ES-I3 (cell line): ENCODE data around the gene CNDP2.

Source experiments
- H3K36me3 ChIP-seq: 2 replicates; pipeline ENCODE4 v1.6.1; 2013; ENCODE audit warnings: mild to moderate bottlenecking, low read length, control low read depth, moderate library complexity; ENCODE audit not compliant: insufficient read depth
- H3K4me1 ChIP-seq: 2 replicates; pipeline ENCODE4 v1.6.1; 2013; ENCODE audit warnings: mild to moderate bottlenecking, control low read depth, low read length; ENCODE audit not compliant: insufficient read depth
- H3K9ac ChIP-seq: 2 replicates; pipeline ENCODE4 v1.6.1; 2013; ENCODE audit warnings: low read depth, mild to moderate bottlenecking, low read length, moderate library complexity
- H3K9me3 ChIP-seq: 2 replicates; pipeline ENCODE4 v1.6.1; 2013; ENCODE audit warnings: mild to moderate bottlenecking, low read length, moderate library complexity; ENCODE audit not compliant: control insufficient read depth, insufficient read depth

Gene CNDP2

GRCh38 chr18:74495581-74496507, at the start of gene CNDP2:
Gene CNDP2 (plus strand): TSS chr18:74496363. CDS start chr18:74499974, 3,611 bp downstream.
- Histone ChIP-seq H3K4me1 (peaks cover 18% of the 10 kb centered on the region), H3K9me3 (no peaks in the 10 kb centered on the region), H3K9ac (peak within 1 kb of the TSS; percentile 98), H3K36me3 (peaks cover 3% of the 10 kb centered on the region; the same call in 1 of the 2 replicates)

GRCh38 chr18:74446631-74447403, 49.3 kb upstream of the CNDP2 start:
- Histone ChIP-seq H3K4me1 (no peaks in the 10 kb centered on the region), H3K9ac (no peak overlapping the region), H3K36me3 (no peaks in the 10 kb centered on the region), H3K9me3 (no peaks in the 10 kb centered on the region)

GRCh38 chr18:74447404-74448152, 48.6 kb upstream of the CNDP2 start:
- no peak overlapping the region for H3K9ac ChIP-seq
- H3K4me1 ChIP-seq = no peaks in the 10 kb centered on the region
- H3K36me3 ChIP-seq = no peaks in the 10 kb centered on the region
- H3K9me3 ChIP-seq = no peaks in the 10 kb centered on the region

- Histone ChIP-seq H3K36me3 (no peaks in the 10 kb centered on the region), H3K4me1 (no peaks in the 10 kb centered on the region), H3K9me3 (no peaks in the 10 kb centered on the region), H3K9ac (no peak overlapping the region)
Observed at GRCh38 chr18:74450626-74451025, 45.5 kb upstream of the CNDP2 start.

GRCh38 chr18:74451148-74451547, 45.0 kb upstream of the CNDP2 start:
- Histone ChIP-seq H3K9ac (no peak overlapping the region), H3K36me3 (no peaks in the 10 kb centered on the region), H3K4me1 (no peaks in the 10 kb centered on the region), H3K9me3 (no peaks in the 10 kb centered on the region)

- H3K9me3 ChIP-seq = no peaks in the 10 kb centered on the region
- no peaks in the 10 kb centered on the region for H3K4me1 ChIP-seq
- no peak overlapping the region for H3K9ac ChIP-seq
Observed at GRCh38 chr18:74453016-74453566, 43.1 kb upstream of the CNDP2 start.

GRCh38 chr18:74453642-74454198, 42.4 kb upstream of the CNDP2 start:
- no peak overlapping the region for H3K9ac ChIP-seq
- no peaks in the 10 kb centered on the region for H3K36me3 ChIP-seq
- H3K9me3 ChIP-seq = no peaks in the 10 kb centered on the region
- H3K4me1 ChIP-seq = no peaks in the 10 kb centered on the region

More at GRCh38 chr18:74453016-74453566, 43.1 kb upstream of the CNDP2 start:
- no peaks in the 10 kb centered on the region for H3K36me3 ChIP-seq

GRCh38 chr18:74454279-74454751, 41.8 kb upstream of the CNDP2 start:
- no peak overlapping the region for H3K9ac ChIP-seq
- H3K9me3 ChIP-seq = no peaks in the 10 kb centered on the region
- no peaks in the 10 kb centered on the region for H3K4me1 ChIP-seq
- no peaks in the 10 kb centered on the region for H3K36me3 ChIP-seq

- Histone ChIP-seq H3K9ac (no peak overlapping the region), H3K36me3 (no peaks in the 10 kb centered on the region), H3K9me3 (no peaks in the 10 kb centered on the region), H3K4me1 (no peaks in the 10 kb centered on the region)
Observed at GRCh38 chr18:74455386-74455785, 40.8 kb upstream of the CNDP2 start.

GRCh38 chr18:74456017-74456348, 40.2 kb upstream of the CNDP2 start:
- Histone ChIP-seq H3K36me3 (no peaks in the 10 kb centered on the region), H3K9ac (peak overlapping the region; percentile 59; the same call in 1 of the 2 replicates), H3K4me1 (no peaks in the 10 kb centered on the region), H3K9me3 (no peaks in the 10 kb centered on the region)

- Histone ChIP-seq H3K4me1 (no peaks in the 10 kb centered on the region), H3K36me3 (no peaks in the 10 kb centered on the region), H3K9ac (peak overlapping the region; percentile 59; the same call in 1 of the 2 replicates), H3K9me3 (no peaks in the 10 kb centered on the region)
Observed at GRCh38 chr18:74456349-74457042, 39.7 kb upstream of the CNDP2 start.

- Histone ChIP-seq H3K4me1 (no peaks in the 10 kb centered on the region), H3K9me3 (no peaks in the 10 kb centered on the region), H3K36me3 (no peaks in the 10 kb centered on the region), H3K9ac (peak within 1 kb of the TSS; percentile 59; the same call in 1 of the 2 replicates)
Observed at GRCh38 chr18:74457043-74457724, 39.0 kb upstream of the CNDP2 start, which contains the start of gene DIPK1C. Gene DIPK1C (minus strand): TSS chr18:74457308. CDS start chr18:74457259, 49 bp downstream.
